ENCODE data around the gene LAYN. TPM values are rescaled to one million over a fixed set of nuclear protein-coding genes. Genes with fewer than 3 reads are reported as not detected.

Gene LAYN
- total and polyA plus RNA-seq, 2 of the 4 experiments (the other 2 are of a cell fraction) = 92.5 to 118 TPM

- Histone ChIP-seq H3K79me1 (ENCODE audit: low read depth in 1 of 2, low read length in 2 of 2) (peaks cover 16 to 46% of the 10 kb centered on the region in 2 experiments), H3K27ac (ENCODE audit: insufficient read depth, low read length) (peak overlapping the region; percentile 20; the same call in 1 of the 2 replicates), H3K4me2 (ENCODE audit: low read depth, low read length) (peak overlapping the region; percentile 73; the same call in 1 of the 2 replicates), H3K4me1 (ENCODE audit: control insufficient read depth, insufficient read depth, low read length) (peaks cover 35% of the 10 kb centered on the region), H3K9ac (ENCODE audit: low read depth, low read length) (no peak overlapping the region), H2BK5ac (ENCODE audit: low read depth, low read length, poor library complexity, severe bottlenecking) (peak overlapping the region; percentile 98), H3K9me1 (ENCODE audit: insufficient read depth, low read length) (peaks cover 21% of the 10 kb centered on the region), H2AFZ (replicated peaks; ENCODE audit: low read length, poor library complexity) (no peak overlapping the region), H4K91ac (ENCODE audit: insufficient read depth, low read depth, low read length) (peak overlapping the region; percentile 26; the same call in 1 of the 2 replicates), H3K56ac (ENCODE audit: extremely low read depth, insufficient read depth, low read length) (no peak overlapping the region), H2BK20ac (ENCODE audit: low read depth, low read length) (peak overlapping the region; percentile 22; the same call in 1 of the 2 replicates), H3K14ac (replicated peaks; ENCODE audit: low read depth, low read length) (peak overlapping the region; percentile 56), H3K18ac (ENCODE audit: low read depth, low read length) (peak overlapping the region; percentile 96; the same call in 1 of the 2 replicates), H3K9me3 (ENCODE audit: control insufficient read depth, insufficient read depth, low read length) (peaks cover 2% of the 10 kb centered on the region; the same call in 1 of the 2 replicates), H3K36me3 (ENCODE audit: control insufficient read depth, insufficient read depth, low read length) (peaks cover 38% of the 10 kb centered on the region), H2BK120ac (ENCODE audit: low read depth, low read length) (peak overlapping the region; percentile 66), H4K20me1 (ENCODE audit: insufficient read depth, low read length) (no peaks in the 10 kb centered on the region; the same call in 1 of the 2 replicates), H3K27me3 (ENCODE audit: control insufficient read depth, insufficient read depth, low read length) (no peaks in the 10 kb centered on the region), H2AK9ac (replicated peaks; ENCODE audit: low read depth, low read length, poor library complexity) (no peak overlapping the region), H2AK5ac (ENCODE audit: low read depth, low read length) (peak overlapping the region; percentile 21), H3K4ac (ENCODE audit: low read depth, low read length) (peak overlapping the region; percentile 62; the same call in 1 of the 2 replicates), H4K5ac (ENCODE audit: low read depth, low read length) (peak overlapping the region; percentile 89; the same call in 1 of the 2 replicates), H3K23ac (ENCODE audit: low read depth, low read length) (peak overlapping the region; percentile 46; the same call in 1 of the 2 replicates), H2BK15ac (ENCODE audit: low read depth, low read length) (peak overlapping the region; percentile 72), H3K4me3 (ENCODE audit: insufficient read depth, low read depth, low read length) (no peak overlapping the region), H4K8ac (ENCODE audit: low read depth in 2 of 2, low read length in 2 of 2) (peak overlapping the region in 1 of 2 experiments; percentile 6; a peak in 3 of 4 replicates)
- intact Hi-C loops (cut with micrococcal nuclease) = no loop called here
- ATAC-seq (ENCODE audit: low read depth) = no peak
- BruUV-seq (replicated peaks) = no TSS peak
- TF ChIP-seq USF2 (IDR thresholded peaks at IDR 0.05; ENCODE audit: low read depth, low read length) = 0 out of 2 replicates have a peak, but pooled peaks have one; percentile 2
- TF ChIP-seq CEBPB (IDR thresholded peaks at IDR 0.05; ENCODE audit: low read depth, low read length) = no peak
- in situ Hi-C loops (cut with MboI; ENCODE audit: low sequenced_read_pairs) = no loop called here
- ChIA-PET POLR2A (ENCODE audit: unreplicated experiment) (no interaction called here), CTCF (no interaction called here)
- peak; percentile 79 for DNase-seq
- dilution Hi-C loops (cut with HindIII; ENCODE audit: low sequenced_read_pairs, unreplicated experiment) = no loop called here
These were observed 14.7 kb downstream of the LAYN start for GRCh38 chr11:111555255-111555654.

Measured in IMR-90 (cell line).